A673 (cell line): ENCODE measurements around the gene TGIF2. TPM values are rescaled to one million over a fixed set of nuclear protein-coding genes. Genes with fewer than 3 reads are reported as not detected.
"Not testable (repeated sequence)": the region's sequence is repeated elsewhere in the genome, so short reads cannot be mapped to it uniquely, and the experiment has no call there.

Experiments
- BruUV-seq: library from RNA; stranded (reverse); fragments of 400-500 nt; replicated peaks from 2 replicates; lab custom pipeline; 2021; lab: Mats Ljungman, UMichigan
- CTCF ChIA-PET: fragments of 300-600 bp; sonication (Branson Sonifier 250); formaldehyde crosslinking; loops from one replicate; lab custom pipeline; 2022; ENCODE audit warnings: antibody characterized with exemption; lab: Charles Lee
- POLR2A ChIA-PET: fragments of 300-600 bp; sonication (Branson Sonifier 250); formaldehyde crosslinking; loops from one replicate; lab custom pipeline; 2022; ENCODE audit warnings: antibody characterized with exemption; ENCODE audit not compliant: low non-redundant PET; lab: Charles Lee
- DNase-seq: peaks from one replicate; pipeline ENCODE4 v3.0.0-alpha.2; 2015; ENCODE audit warnings: low spot score
- H3K27ac ChIP-seq: fragments of 200-600 bp; sonication (generic); 2 replicates; pipeline ENCODE4 v1.5.1; 2016; ENCODE audit warnings: mixed run types, low read depth, mild to moderate bottlenecking, mixed read lengths, antibody characterized with exemption, low read length; ENCODE audit not compliant: poor library complexity, severe bottlenecking
- H3K27me3 ChIP-seq: fragments of 200-600 bp; sonication (generic); replicated peaks from 2 replicates; pipeline ENCODE4 v1.6.1; 2017; ENCODE audit warnings: mixed run types, low read depth, mild to moderate bottlenecking, mixed read lengths, antibody characterized with exemption, low read length; ENCODE audit not compliant: insufficient read depth, poor library complexity
- H3K36me3 ChIP-seq: fragments of 200-600 bp; sonication (generic); 2 replicates; pipeline ENCODE4 v1.6.1; 2016; ENCODE audit warnings: mixed run types, mild to moderate bottlenecking, mixed read lengths, antibody characterized with exemption, low read length; ENCODE audit not compliant: insufficient read depth, poor library complexity, severe bottlenecking
- H3K4me1 ChIP-seq: fragments of 200-600 bp; sonication (generic); 2 replicates; pipeline ENCODE4 v1.6.1; 2017; ENCODE audit warnings: mixed run types, mild to moderate bottlenecking, mixed read lengths, antibody characterized with exemption, low read length; ENCODE audit not compliant: insufficient read depth, poor library complexity, severe bottlenecking
- H3K4me3 ChIP-seq: fragments of 200-600 bp; sonication (generic); 2 replicates; pipeline ENCODE4 v1.5.1; 2016; ENCODE audit warnings: low read depth, mixed run types, mild to moderate bottlenecking, mixed read lengths, low read length; ENCODE audit not compliant: poor library complexity, severe bottlenecking
- H3K9me3 ChIP-seq: fragments of 200-600 bp; sonication (generic); 2 replicates; pipeline ENCODE4 v1.6.1; 2016; ENCODE audit warnings: mixed run types, low read depth, mild to moderate bottlenecking, mixed read lengths, antibody characterized with exemption, low read length; ENCODE audit not compliant: poor library complexity, severe bottlenecking
- CTCF ChIP-seq: fragments of 300-800, 200-600 bp; sonication (generic); conservative IDR thresholded peaks from 2 replicates; pipeline ENCODE4 v1.5.1; 2017; ENCODE audit warnings: low read depth, mild to moderate bottlenecking, antibody characterized with exemption, low read length, moderate library complexity, mixed read lengths
- EZH2 ChIP-seq: fragments of 200-600 bp; sonication (generic); IDR thresholded peaks from 2 replicates; pipeline ENCODE4 v1.6.1; 2017; ENCODE audit warnings: borderline replicate concordance, low read depth, mild to moderate bottlenecking, mixed read lengths, antibody characterized with exemption, low read length; ENCODE audit not compliant: poor library complexity, severe bottlenecking
- intact Hi-C: fragments of 100-400 bp; cut with micrococcal nuclease; formaldehyde crosslinking; loops from one replicate; pipeline ENCODE4 v1.10.0; 2022; ENCODE audit not compliant: unreplicated experiment
- total RNA-seq: library from RNA; stranded (reverse); gene quantifications from 2 replicates; pipeline ENCODE4 v1.2.3, GENCODE V29; 2021

TGIF2 gene
- total RNA-seq, 1 experiment from 2014 or later: 59.0 TPM

DNA sequence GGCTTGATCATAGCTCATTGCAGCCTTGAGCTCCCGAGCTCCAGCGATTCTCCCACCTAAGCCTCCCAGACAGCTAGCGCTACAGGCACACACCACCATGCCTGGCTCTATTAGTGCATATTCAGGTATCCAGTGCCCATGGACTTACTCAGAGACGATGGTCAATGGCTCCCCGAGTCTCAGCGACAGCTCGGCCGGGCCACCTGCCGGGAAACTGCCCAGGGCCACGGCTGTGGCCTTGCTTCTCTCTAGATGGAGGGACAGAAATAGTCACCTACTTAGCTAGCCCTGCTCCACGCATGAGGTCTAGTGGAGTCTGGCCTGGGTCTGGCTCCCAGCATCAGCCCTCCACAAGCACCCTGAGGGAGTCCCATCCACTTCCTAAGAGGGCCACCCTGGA is 60.9 kb downstream of the TGIF2 start:
- intact Hi-C loops: no loop called here
- CTCF ChIA-PET: no interaction called here
- no peaks in the 10 kb centered on the region for H3K36me3 ChIP-seq
- H3K4me1 ChIP-seq: no peaks in the 10 kb centered on the region
- no peak overlapping the region for H3K27ac ChIP-seq
- no peak for DNase-seq
- H3K27me3 ChIP-seq: no peaks in the 10 kb centered on the region
- no TSS peak for BruUV-seq
- H3K4me3 ChIP-seq: no peak overlapping the region
- POLR2A ChIA-PET: no interaction called here
- H3K9me3 ChIP-seq: no peaks in the 10 kb centered on the region
- TF ChIP-seq EZH2: no peak
- no peak for TF ChIP-seq CTCF

DNA sequence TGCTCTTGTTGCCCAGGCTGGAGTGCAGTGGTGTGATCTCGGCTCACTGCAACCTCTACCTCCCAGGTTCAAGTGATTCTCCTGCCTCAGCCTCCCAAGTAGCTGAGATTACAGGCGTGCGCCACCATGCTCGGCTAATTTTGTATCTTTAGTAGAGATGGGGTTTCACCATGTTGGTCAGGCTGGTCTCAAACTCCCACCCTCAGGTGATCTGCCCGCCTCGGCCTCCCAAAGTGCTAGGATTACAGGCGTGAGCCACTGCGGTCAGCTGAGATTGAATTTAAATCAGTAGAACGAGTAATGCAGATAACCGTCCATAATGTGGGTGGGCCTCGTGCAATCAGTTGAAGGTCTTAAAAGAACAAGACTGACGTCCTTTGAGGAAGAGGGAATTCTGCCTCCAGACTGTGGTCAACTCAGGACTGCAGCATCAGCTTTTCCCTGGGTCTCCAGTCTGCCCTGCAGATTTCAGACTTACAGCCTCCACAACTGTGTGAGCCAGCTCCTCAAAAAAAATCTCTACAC is 65.5 kb downstream of the TGIF2 start:
- intact Hi-C loops, BruUV-seq, CTCF ChIA-PET, H3K9me3 ChIP-seq, H3K4me1 ChIP-seq, H3K27ac ChIP-seq, H3K36me3 ChIP-seq, H3K4me3 ChIP-seq, DNase-seq, H3K27me3 ChIP-seq, POLR2A ChIA-PET: not testable (repeated sequence)

DNA sequence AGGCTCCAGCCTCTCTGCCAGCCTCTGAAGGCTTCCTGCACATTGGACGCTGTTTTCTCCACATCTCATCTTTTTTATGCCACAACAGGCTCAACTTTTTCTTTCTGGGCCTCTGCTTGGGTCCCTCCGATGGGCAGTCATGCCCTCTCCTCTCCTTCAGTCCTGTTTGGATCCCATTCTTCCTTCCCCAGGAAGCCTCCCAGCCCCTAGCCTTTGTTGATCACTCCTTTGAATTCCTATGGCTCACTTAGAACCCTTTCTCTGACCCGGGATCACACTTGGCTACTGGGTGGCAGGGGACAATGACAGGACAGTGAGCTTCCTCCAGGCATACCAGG is 68.1 kb downstream of the TGIF2 start:
- CTCF ChIA-PET: no interaction called here
- H3K27ac ChIP-seq: no peak overlapping the region
- H3K36me3 ChIP-seq: no peaks in the 10 kb centered on the region
- no peaks in the 10 kb centered on the region for H3K27me3 ChIP-seq
- no peak for TF ChIP-seq CTCF
- TF ChIP-seq EZH2: no peak
- no peaks in the 10 kb centered on the region for H3K9me3 ChIP-seq
- intact Hi-C loops: no loop called here
- BruUV-seq: no TSS peak
- H3K4me3 ChIP-seq: no peak overlapping the region
- DNase-seq: no peak
- POLR2A ChIA-PET: no interaction called here
- H3K4me1 ChIP-seq: no peaks in the 10 kb centered on the region

- intact Hi-C loops: no loop called here
- POLR2A ChIA-PET: no interaction called here
- Histone ChIP-seq H3K4me1 (no peaks in the 10 kb centered on the region), H3K27me3 (no peaks in the 10 kb centered on the region), H3K9me3 (no peaks in the 10 kb centered on the region), H3K27ac (no peak overlapping the region), H3K4me3 (no peak overlapping the region), H3K36me3 (no peaks in the 10 kb centered on the region)
- BruUV-seq: no TSS peak
- CTCF ChIA-PET: no interaction called here
- DNase-seq: no peak
- TF ChIP-seq CTCF (no peak), EZH2 (no peak)
Observed at GRCh38 chr20:36642136-36642535, 68.7 kb downstream of the TGIF2 start.
